Globus pallidus (tissue), 1 donor: ENCODE results near the gene MAMLD1.
A peak's percentile ranks its signal among the peaks of the same experiment; 100 is the strongest.

Source experiments
- DNase-seq: peaks from one replicate; pipeline ENCODE4 v3.0.0-alpha.2; 2015; ENCODE audit warnings: low spot score

The MAMLD1 gene

GRCh38 chrX:150530821-150531220 lies 167.7 kb downstream of the MAMLD1 start:
- no peak for DNase-seq

GRCh38 chrX:150531467-150531866 lies 168.3 kb downstream of the MAMLD1 start:
- DNase-seq, result no peak

- DNase-seq, result no peak
Measured at GRCh38 chrX:150533863-150534262, 170.7 kb downstream of the MAMLD1 start.

GRCh38 chrX:150536455-150537116 lies 173.5 kb downstream of the MAMLD1 start:
- no peak for DNase-seq

- no peak for DNase-seq
Measured at GRCh38 chrX:150537851-150538250, 174.7 kb downstream of the MAMLD1 start.

- DNase-seq, result no peak
Measured at GRCh38 chrX:150540965-150541364, 177.8 kb downstream of the MAMLD1 start.

GRCh38 chrX:150542846-150543229 lies 179.7 kb downstream of the MAMLD1 start:
- no peak for DNase-seq

- DNase-seq, result no peak
Measured at GRCh38 chrX:150543230-150544155, 180.4 kb downstream of the MAMLD1 start.

- DNase-seq, result no peak
Measured at GRCh38 chrX:150544222-150544787, 181.2 kb downstream of the MAMLD1 start.

- no peak for DNase-seq
Measured at GRCh38 chrX:150544835-150545770, 182.0 kb downstream of the MAMLD1 start.

GRCh38 chrX:150546711-150547153 lies 183.6 kb downstream of the MAMLD1 start:
- DNase-seq, result no peak

GRCh38 chrX:150547375-150548115 lies 184.4 kb downstream of the MAMLD1 start:
- DNase-seq, result peak; percentile 76

GRCh38 chrX:150548251-150548650 lies 185.1 kb downstream of the MAMLD1 start:
- DNase-seq, result no peak

GRCh38 chrX:150548684-150549083 lies 185.6 kb downstream of the MAMLD1 start:
- DNase-seq, result no peak

GRCh38 chrX:150551963-150552362 lies 188.8 kb downstream of the MAMLD1 start:
- no peak for DNase-seq

- DNase-seq, result no peak
Measured at GRCh38 chrX:150558424-150558823, 195.3 kb downstream of the MAMLD1 start.
